Measurements from ENCODE around the gene ANKRD52.

Gene ANKRD52

DNA sequence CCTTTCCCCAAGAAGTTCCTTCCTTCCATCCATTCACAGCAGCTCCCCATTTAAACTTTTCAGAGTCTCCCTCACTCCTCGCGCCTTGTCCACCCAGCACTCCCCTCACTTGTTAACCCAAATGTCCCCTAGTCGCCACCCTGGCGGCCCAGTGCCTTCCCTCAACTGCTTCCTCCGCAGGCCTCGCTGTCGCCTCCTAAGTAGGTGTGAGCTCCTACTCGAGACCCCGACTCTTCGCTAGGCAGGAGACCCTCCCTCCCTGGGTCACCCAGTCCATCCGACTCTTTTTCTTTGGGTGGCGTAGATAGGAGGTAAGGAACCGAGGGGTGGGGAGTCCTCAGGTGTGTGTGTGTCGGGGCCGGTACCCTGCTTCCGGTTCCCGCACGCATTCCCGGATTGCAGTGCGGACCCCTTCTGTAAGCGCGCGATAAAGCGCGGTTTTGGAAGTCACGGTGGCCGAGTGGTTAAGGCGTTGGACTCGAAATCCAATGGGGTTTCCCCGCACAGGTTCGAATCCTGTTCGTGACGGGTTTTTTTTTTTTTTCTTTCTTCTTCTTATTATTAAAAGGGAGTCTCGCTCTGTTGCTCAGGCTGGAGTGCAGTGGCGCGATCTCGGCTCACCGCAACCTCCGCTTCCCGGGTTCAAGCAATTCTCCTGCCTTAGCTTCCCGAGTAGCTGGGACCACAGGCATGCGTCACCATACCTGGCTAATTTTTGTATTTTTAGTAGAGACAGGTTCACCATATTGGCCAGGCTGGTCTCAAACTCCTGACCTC lies 68.1 kb downstream of the ANKRD52 start:
- peak; percentile 62 for DNase-seq (ENCODE audit: insufficient read length, low spot score)
- peak; percentile 24 for TF ChIP-seq PAX5 (IDR thresholded peaks at IDR 0.05; ENCODE audit: insufficient read depth, low read length, severe bottlenecking)
- TF ChIP-seq TAF1 (IDR thresholded peaks at IDR 0.05; ENCODE audit: low read depth, low read length), result no peak
- TF ChIP-seq POLR2AphosphoS5 (IDR thresholded peaks at IDR 0.05; ENCODE audit: low read depth, low read length), result peak; percentile 32; the same call in 1 of the 2 replicates
- TF ChIP-seq POU2F2 (IDR thresholded peaks at IDR 0.05; ENCODE audit: low read depth, low read length), result no peak
- TF ChIP-seq SPI1 (IDR thresholded peaks at IDR 0.05; ENCODE audit: low read depth, low read length), result no peak
- no peak for TF ChIP-seq POLR2A (IDR thresholded peaks at IDR 0.05; ENCODE audit: low read depth, low read length)
- FAIRE-seq, result peak; percentile 85

DNA sequence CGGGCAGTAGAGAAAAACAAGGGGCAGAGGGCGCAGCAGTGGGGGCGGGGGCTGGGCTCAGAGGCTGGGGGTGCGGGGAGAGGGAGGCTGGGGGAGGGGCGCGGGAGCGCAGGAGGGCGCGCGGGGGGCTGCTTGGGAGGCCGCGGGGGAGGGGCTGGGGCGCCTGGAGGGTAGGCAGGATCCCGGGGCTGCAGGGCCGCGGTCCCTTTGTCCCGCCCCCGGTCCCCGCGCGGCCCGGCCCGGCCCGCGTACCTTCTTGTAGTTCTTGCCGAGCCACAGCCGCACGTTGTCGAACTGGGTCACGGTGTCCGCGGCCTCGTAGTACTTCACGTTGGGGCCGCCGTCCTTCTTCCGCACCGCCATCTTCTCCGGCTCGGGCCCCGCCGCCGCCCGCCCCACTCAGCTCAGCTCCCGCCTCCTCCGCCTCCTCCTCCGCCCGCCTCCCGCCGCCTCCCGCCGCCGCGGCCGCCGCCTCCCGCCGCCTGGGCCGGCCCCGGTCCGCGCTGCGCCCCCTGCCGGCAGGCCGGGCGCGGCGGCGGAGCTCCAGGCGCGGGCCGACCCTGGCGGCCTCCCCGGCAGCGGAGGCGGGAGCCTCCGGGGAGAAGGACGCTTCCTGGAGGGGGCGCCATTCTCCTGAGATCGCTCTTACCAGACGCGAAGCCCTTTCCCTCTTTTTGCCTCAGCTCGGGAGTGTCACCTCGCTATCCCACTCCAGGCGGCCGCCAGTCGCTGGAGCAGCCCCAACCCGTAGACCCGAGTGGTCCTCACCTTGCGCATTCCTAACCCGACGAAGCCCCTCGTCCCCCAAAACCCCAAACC lies 68.9 kb downstream of the ANKRD52 start, which contains the start of gene SMARCC2:
SMARCC2 (minus strand) TSS at position 385 of the 819 bp plus-strand sequence; CDS start at position 363, 22 bp downstream.
- TF ChIP-seq POLR2A (IDR thresholded peaks at IDR 0.05; ENCODE audit: low read depth, low read length) (peak; percentile 37; the same call in 1 of the 2 replicates), POU2F2 (IDR thresholded peaks at IDR 0.05; ENCODE audit: low read depth, low read length) (no peak), POLR2AphosphoS5 (IDR thresholded peaks at IDR 0.05; ENCODE audit: low read depth, low read length) (peak; percentile 28; the same call in 1 of the 2 replicates), SPI1 (IDR thresholded peaks at IDR 0.05; ENCODE audit: low read depth, low read length) (no peak), PAX5 (IDR thresholded peaks at IDR 0.05; ENCODE audit: insufficient read depth, low read length, severe bottlenecking) (no peak), TAF1 (IDR thresholded peaks at IDR 0.05; ENCODE audit: low read depth, low read length) (no peak)
- DNase-seq (ENCODE audit: insufficient read length, low spot score) (peak; percentile 89), FAIRE-seq (peak; percentile 87)

DNA sequence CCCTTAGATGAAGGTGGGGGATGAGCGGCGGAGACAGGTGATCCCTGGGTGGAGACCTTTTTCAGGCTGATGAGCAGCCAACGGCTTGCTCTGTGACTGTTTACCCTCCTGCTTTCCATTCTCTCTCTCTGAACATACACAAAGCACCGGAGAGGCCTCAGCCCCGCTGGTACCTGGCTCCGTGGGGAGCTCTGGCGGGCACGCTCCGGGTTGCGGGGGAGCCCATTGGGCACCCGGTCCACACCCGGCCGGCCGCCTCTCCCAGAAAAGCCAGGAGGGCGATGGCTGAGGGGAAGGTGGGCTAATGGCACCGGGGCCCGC lies 69.4 kb downstream of the ANKRD52 start:
- no peak for FAIRE-seq
- TF ChIP-seq SPI1 (IDR thresholded peaks at IDR 0.05; ENCODE audit: low read depth, low read length) (no peak), PAX5 (IDR thresholded peaks at IDR 0.05; ENCODE audit: insufficient read depth, low read length, severe bottlenecking) (no peak), POLR2AphosphoS5 (IDR thresholded peaks at IDR 0.05; ENCODE audit: low read depth, low read length) (no peak), POU2F2 (IDR thresholded peaks at IDR 0.05; ENCODE audit: low read depth, low read length) (no peak), TAF1 (IDR thresholded peaks at IDR 0.05; ENCODE audit: low read depth, low read length) (no peak), POLR2A (IDR thresholded peaks at IDR 0.05; ENCODE audit: low read depth, low read length) (no peak)

DNA sequence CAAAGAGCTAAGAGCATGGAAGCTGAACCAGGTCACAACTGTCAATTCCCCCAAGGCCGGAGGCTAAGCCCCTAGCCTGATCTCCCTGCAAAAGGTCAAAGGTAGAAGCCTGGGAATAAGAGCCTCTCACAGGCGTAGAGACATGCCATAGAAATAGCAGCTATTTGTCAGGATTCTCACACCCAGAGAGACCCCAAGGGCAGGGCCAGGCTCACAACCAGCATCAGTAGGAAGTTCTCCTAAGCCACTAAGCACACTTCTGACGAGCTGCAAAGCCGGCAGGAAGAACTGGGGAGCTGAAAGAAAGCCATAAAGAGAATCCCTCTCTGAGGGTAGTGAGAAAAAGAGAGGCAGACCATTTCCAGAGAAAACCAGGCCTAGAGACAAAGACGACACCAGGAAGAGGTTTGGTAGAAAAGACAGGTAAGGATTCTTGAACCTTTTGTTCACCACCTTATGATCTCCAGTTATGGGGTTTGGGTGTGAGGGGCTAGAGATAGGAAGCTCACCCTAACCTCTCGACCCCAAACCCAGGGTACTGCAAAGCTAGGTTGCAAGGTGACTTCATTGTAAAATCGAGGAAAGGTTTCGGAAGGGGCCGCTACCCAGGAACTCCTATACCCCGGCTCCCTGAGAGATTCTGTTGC lies 69.9 kb downstream of the ANKRD52 start:
- FAIRE-seq (no peak), DNase-seq (ENCODE audit: insufficient read length, low spot score) (no peak)
- TF ChIP-seq TAF1 (IDR thresholded peaks at IDR 0.05; ENCODE audit: low read depth, low read length), result no peak
- no peak for TF ChIP-seq POLR2A (IDR thresholded peaks at IDR 0.05; ENCODE audit: low read depth, low read length)
- TF ChIP-seq SPI1 (IDR thresholded peaks at IDR 0.05; ENCODE audit: low read depth, low read length), result no peak
- no peak for TF ChIP-seq PAX5 (IDR thresholded peaks at IDR 0.05; ENCODE audit: insufficient read depth, low read length, severe bottlenecking)
- no peak for TF ChIP-seq POLR2AphosphoS5 (IDR thresholded peaks at IDR 0.05; ENCODE audit: low read depth, low read length)
- no peak for TF ChIP-seq POU2F2 (IDR thresholded peaks at IDR 0.05; ENCODE audit: low read depth, low read length)

More for the DNA sequence above, 69.4 kb downstream of the ANKRD52 start:
- no peak for DNase-seq (ENCODE audit: insufficient read length, low spot score)
